DOHH2 (cell line): Measurements from ENCODE around the gene DGKK.

Experiments used
- H3F3A ChIP-seq: fragments of 200-600 bp; sonication (generic), shearing (Covaris generic); 2 replicates; pipeline ENCODE4 v1.6.0; 2016; ENCODE audit warnings: antibody characterized with exemption, mild to moderate bottlenecking; ENCODE audit not compliant: control insufficient read depth, insufficient read depth
- H3K27ac ChIP-seq: fragments of 200-600 bp; sonication (generic); 2 replicates; pipeline ENCODE4 v1.5.1; 2014; ENCODE audit warnings: low read depth, mild to moderate bottlenecking, low read length, moderate library complexity
- H3K27me3 ChIP-seq: fragments of 200-600 bp; sonication (generic); 2 replicates; pipeline ENCODE4 v1.6.1; 2014; ENCODE audit warnings: mild to moderate bottlenecking, low read length, mixed read lengths; ENCODE audit not compliant: control insufficient read depth
- H3K36me3 ChIP-seq: fragments of 200-600 bp; sonication (generic); 2 replicates; pipeline ENCODE4 v1.6.1; 2014; ENCODE audit warnings: mild to moderate bottlenecking, low read length, moderate library complexity, mixed read lengths; ENCODE audit not compliant: control insufficient read depth
- H3K4me1 ChIP-seq: fragments of 200-600 bp; sonication (generic); 2 replicates; pipeline ENCODE4 v1.6.1; 2014; ENCODE audit warnings: mild to moderate bottlenecking, low read length, mixed read lengths; ENCODE audit not compliant: control insufficient read depth
- H3K4me2 ChIP-seq: fragments of 200-600 bp; sonication (generic); 2 replicates; pipeline ENCODE4 v1.6.0; 2014; ENCODE audit warnings: mild to moderate bottlenecking, low read length, moderate library complexity
- H3K4me3 ChIP-seq: fragments of 200-600 bp; sonication (generic); 2 replicates; pipeline ENCODE4 v1.5.1; 2014; ENCODE audit warnings: mild to moderate bottlenecking, low read length, mixed read lengths
- H3K79me2 ChIP-seq: fragments of 200-600 bp; sonication (generic); 2 replicates; pipeline ENCODE4 v1.6.1; 2014; ENCODE audit warnings: mild to moderate bottlenecking, low read length, mixed read lengths; ENCODE audit not compliant: control insufficient read depth
- H3K9me2 ChIP-seq: fragments of 200-600 bp; sonication (generic); replicated peaks from 2 replicates; pipeline ENCODE4 v1.6.1; 2014; ENCODE audit warnings: mild to moderate bottlenecking, low read length, mixed read lengths; ENCODE audit not compliant: control insufficient read depth
- H3K9me3 ChIP-seq: fragments of 200-600 bp; sonication (generic); 2 replicates; pipeline ENCODE4 v1.6.1; 2014; ENCODE audit warnings: antibody characterized with exemption, low read length, mixed read lengths; ENCODE audit not compliant: control insufficient read depth, insufficient read depth
- H4K20me1 ChIP-seq: fragments of 200-600 bp; sonication (generic); 2 replicates; pipeline ENCODE4 v1.6.0; 2014; ENCODE audit warnings: low read depth, mild to moderate bottlenecking, antibody characterized with exemption, low read length, moderate library complexity; ENCODE audit not compliant: control insufficient read depth, insufficient read depth
- EZH2phosphoT487 ChIP-seq: fragments of 200-600 bp; sonication (generic); IDR thresholded peaks from 2 replicates; pipeline ENCODE4 v1.6.1; 2017; ENCODE audit warnings: borderline replicate concordance, mild to moderate bottlenecking, antibody characterized with exemption, low read length, moderate library complexity, mixed read lengths
- TF ChIP-seq, protein P1 (sequence below): fragments of 200-600 bp; sonication (generic); IDR thresholded peaks from one replicate; pipeline ENCODE4 v1.5.1; 2014; ENCODE audit warnings: antibody characterized with exemption, mild to moderate bottlenecking, low read depth, low read length; ENCODE audit not compliant: poor library complexity, severe bottlenecking

DGKK gene

DNA sequence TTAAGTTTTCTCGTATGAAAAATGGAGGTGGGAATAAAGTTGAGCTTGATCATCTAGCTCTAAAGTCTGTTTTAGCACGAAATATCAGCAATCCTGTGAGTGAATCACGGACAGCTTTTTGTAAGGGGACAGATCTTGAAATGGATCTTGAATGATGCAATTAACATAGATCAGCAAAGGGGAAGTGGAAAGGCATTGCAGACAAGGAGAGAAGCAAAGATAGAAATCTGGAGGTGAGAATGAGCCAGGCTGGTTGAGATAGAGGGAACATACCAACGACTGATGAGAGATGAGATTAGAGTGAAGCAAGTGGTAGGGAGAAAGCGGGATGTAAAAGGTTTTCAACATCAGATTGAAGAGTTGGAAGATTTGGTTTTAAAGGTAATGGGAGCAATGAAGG is 4.6 kb upstream of the DGKK start:
- H3K27me3 ChIP-seq = no peaks in the 10 kb centered on the region
- no peak overlapping the region for H3K4me3 ChIP-seq
- H3K4me1 ChIP-seq = no peaks in the 10 kb centered on the region
- H3K4me2 ChIP-seq = no peak overlapping the region
- no peak for TF ChIP-seq EZH2phosphoT487
- TF ChIP-seq, protein P1, sequence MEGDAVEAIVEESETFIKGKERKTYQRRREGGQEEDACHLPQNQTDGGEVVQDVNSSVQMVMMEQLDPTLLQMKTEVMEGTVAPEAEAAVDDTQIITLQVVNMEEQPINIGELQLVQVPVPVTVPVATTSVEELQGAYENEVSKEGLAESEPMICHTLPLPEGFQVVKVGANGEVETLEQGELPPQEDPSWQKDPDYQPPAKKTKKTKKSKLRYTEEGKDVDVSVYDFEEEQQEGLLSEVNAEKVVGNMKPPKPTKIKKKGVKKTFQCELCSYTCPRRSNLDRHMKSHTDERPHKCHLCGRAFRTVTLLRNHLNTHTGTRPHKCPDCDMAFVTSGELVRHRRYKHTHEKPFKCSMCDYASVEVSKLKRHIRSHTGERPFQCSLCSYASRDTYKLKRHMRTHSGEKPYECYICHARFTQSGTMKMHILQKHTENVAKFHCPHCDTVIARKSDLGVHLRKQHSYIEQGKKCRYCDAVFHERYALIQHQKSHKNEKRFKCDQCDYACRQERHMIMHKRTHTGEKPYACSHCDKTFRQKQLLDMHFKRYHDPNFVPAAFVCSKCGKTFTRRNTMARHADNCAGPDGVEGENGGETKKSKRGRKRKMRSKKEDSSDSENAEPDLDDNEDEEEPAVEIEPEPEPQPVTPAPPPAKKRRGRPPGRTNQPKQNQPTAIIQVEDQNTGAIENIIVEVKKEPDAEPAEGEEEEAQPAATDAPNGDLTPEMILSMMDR = no peak
- H4K20me1 ChIP-seq = no peaks in the 10 kb centered on the region
- no peak overlapping the region for H3K27ac ChIP-seq
- H3K9me3 ChIP-seq = no peaks in the 10 kb centered on the region
- H3K9me2 ChIP-seq = no peaks in the 10 kb centered on the region
- no peaks in the 10 kb centered on the region for H3F3A ChIP-seq
- no peaks in the 10 kb centered on the region for H3K36me3 ChIP-seq
- no peaks in the 10 kb centered on the region for H3K79me2 ChIP-seq

DNA sequence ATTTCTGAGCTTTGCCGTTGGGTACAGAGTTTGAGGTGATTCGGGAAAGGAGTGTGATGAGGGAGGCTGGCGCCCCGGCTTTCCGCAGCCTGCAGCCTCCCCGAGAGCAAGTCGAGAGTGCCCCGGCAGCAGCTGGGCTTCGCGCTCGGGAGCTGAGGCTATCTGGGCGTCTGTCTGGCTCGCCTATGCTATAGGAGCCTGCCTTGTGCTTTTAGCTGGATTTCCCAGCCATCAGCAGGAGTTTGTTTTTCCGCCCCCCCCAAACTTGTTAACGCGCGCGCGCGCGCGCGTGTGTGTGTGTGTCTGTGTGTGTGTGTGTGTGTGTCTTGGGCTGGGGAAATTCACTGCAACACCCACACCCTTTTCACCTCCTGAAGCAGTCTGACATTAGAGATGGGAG is 765 bp upstream of the DGKK start:
- Histone ChIP-seq H3K27ac (no peak overlapping the region), H3K79me2 (no peaks in the 10 kb centered on the region), H3K4me1 (no peaks in the 10 kb centered on the region), H3K4me2 (no peak overlapping the region), H3K27me3 (no peaks in the 10 kb centered on the region), H3F3A (no peaks in the 10 kb centered on the region), H3K9me2 (no peaks in the 10 kb centered on the region), H4K20me1 (no peaks in the 10 kb centered on the region), H3K4me3 (no peak overlapping the region), H3K9me3 (no peaks in the 10 kb centered on the region), H3K36me3 (no peaks in the 10 kb centered on the region)
- no peak for TF ChIP-seq EZH2phosphoT487
- TF ChIP-seq, protein P1 = no peak

DNA sequence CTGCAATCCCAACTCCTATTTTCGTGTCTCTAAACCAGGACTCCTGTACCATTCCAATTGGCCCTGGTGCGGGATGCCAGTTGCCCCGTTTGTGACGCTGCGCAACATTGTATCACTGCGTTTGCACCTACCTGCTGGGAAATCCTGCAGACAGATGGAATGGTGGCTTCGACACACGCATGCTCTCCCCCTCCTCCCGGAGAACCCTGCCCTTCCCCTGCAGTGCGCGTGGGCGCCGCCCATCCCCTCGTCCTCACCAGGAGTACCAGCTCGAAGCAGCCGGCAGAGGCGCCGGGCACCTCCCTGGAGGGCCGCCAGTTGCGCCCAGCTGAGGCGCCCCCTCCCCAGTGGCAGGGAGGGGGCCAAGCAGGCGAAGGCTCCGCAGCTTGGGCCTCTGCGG is 1.4 kb downstream of the DGKK start:
- Histone ChIP-seq H3K36me3 (no peaks in the 10 kb centered on the region), H3K79me2 (no peaks in the 10 kb centered on the region), H3K4me3 (no peak overlapping the region), H3K27ac (no peak overlapping the region), H3K27me3 (no peaks in the 10 kb centered on the region), H3F3A (no peaks in the 10 kb centered on the region), H3K4me1 (no peaks in the 10 kb centered on the region), H3K9me3 (no peaks in the 10 kb centered on the region), H3K4me2 (no peak overlapping the region), H3K9me2 (no peaks in the 10 kb centered on the region), H4K20me1 (no peaks in the 10 kb centered on the region)
- TF ChIP-seq EZH2phosphoT487 = no peak

DNA sequence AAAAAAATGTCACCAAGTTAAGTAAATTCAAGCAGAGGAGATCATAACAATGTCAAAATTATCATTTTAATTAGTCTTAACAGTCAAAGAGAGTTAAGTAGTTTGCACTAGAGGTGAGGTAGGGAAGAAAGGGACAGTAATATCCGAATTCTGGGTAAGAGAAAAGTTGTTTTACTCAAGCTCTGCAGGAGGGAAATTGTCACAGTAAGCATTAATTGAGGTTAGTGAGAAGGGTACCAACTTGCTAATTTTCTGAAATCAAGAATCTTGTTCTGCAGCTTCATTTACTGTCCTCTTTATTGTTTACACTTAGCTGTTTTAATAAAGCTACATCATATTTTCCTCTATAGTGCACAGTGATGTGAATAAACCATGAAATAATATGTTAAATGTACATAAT is 11.0 kb downstream of the DGKK start:
- Histone ChIP-seq H3K36me3 (no peaks in the 10 kb centered on the region), H3K9me3 (no peaks in the 10 kb centered on the region), H3K4me2 (no peak overlapping the region), H3K4me1 (no peaks in the 10 kb centered on the region), H3F3A (no peaks in the 10 kb centered on the region), H3K27me3 (no peaks in the 10 kb centered on the region), H3K9me2 (no peaks in the 10 kb centered on the region), H4K20me1 (no peaks in the 10 kb centered on the region), H3K79me2 (no peaks in the 10 kb centered on the region), H3K27ac (no peak overlapping the region), H3K4me3 (no peak overlapping the region)
- TF ChIP-seq, protein P1 = no peak
- TF ChIP-seq EZH2phosphoT487 = no peak
